ENCODE measurements around the gene EMID1.

Gene EMID1

GRCh38 chr22:29306175-29306834 is 100.6 kb downstream of the EMID1 start, which contains the start of gene GAS2L1:
TSS of gene GAS2L1 (plus strand) at chr22:29306650. CDS start at chr22:29308106, 1,456 bp downstream.
- peak; percentile 46; the same call in 1 of the 2 replicates for TF ChIP-seq CTCF (IDR thresholded peaks at IDR 0.05)

GRCh38 chr22:29306835-29307595 is 101.3 kb downstream of the EMID1 start:
- TF ChIP-seq CTCF (IDR thresholded peaks at IDR 0.05), result 0 out of 2 replicates have a peak, but pooled peaks have one; percentile 25

GRCh38 chr22:29307596-29308147 is 102.0 kb downstream of the EMID1 start:
- TF ChIP-seq CTCF (IDR thresholded peaks at IDR 0.05), result no peak

GRCh38 chr22:29308148-29308790 is 102.6 kb downstream of the EMID1 start:
- no peak for TF ChIP-seq CTCF (IDR thresholded peaks at IDR 0.05)

GRCh38 chr22:29308791-29309262 is 103.1 kb downstream of the EMID1 start:
- no peak for TF ChIP-seq CTCF (IDR thresholded peaks at IDR 0.05)

All from LNCAP (cell line).